ENCODE measurements around the gene PNPLA3.

GRCh38 chr22:43948836-43949406 lies 25.3 kb downstream of the PNPLA3 start:
- TF ChIP-seq CTCF (IDR thresholded peaks at IDR 0.05; ENCODE audit: low read depth, low read length, poor library complexity, severe bottlenecking) = no peak
- no peak for TF ChIP-seq EZH2phosphoT487 (IDR thresholded peaks at IDR 0.05; ENCODE audit: borderline replicate concordance, low read length)
